Measurements from ENCODE around the gene CRMP1.
"Not testable (repeated sequence)": the region's sequence is repeated elsewhere in the genome, so short reads cannot be mapped to it uniquely, and the experiment has no call there.

Gene CRMP1

DNA sequence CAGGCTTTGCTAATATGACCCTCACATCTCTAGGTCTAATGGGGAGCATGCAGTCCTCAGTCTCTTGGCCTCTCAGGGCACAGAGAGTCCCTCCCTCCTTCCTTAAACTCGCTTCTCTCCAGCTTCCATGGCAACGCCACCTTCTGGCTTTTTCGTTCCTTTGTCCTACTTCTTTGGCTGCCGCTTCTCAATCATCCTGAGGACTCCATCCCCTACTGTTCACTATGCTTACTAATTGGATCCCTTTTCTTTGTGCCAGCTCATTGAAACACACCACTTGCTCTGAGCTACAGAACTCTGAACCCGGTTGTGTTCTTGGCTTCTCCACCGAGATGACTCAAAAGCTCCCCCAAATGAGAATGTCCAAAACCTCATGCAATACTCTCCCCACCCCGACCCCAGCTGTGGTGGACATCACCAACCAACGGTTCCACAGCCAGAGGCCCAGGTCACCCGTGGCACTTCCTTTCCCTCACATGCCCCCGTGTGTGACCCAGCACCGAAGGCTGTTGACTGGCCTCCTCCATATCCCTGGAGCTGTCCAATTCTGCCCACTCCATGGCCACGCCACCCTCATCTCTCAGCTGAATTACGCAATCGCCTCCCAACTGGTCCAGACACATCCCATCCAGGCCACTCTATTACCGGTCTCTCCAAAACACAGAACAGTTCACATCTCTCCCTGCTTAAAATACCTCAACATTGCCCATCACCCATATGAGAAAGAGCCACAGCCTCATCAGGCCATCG, 34.7 kb downstream of the CRMP1 start:
- Histone ChIP-seq H3F3A (ENCODE audit: low read depth) (no peaks in the 10 kb centered on the region), H3K36me3 (ENCODE audit: insufficient read depth, low read length) (no peaks in the 10 kb centered on the region), H3K9me3 (ENCODE audit: insufficient read depth, low read depth, low read length) (no peaks in the 10 kb centered on the region), H2AFZ (ENCODE audit: low read length) (no peak overlapping the region), H4K20me1 (ENCODE audit: insufficient read depth, low read length, poor library complexity, severe bottlenecking) (no peaks in the 10 kb centered on the region), H3K9me2 (replicated peaks; ENCODE audit: low read depth, low read length) (no peaks in the 10 kb centered on the region), H3K4me2 (ENCODE audit: low read depth, low read length, poor library complexity, severe bottlenecking) (no peak overlapping the region), H3K27me3 (ENCODE audit: insufficient read depth, low read length, poor library complexity, severe bottlenecking) (no peaks in the 10 kb centered on the region), H3K9ac (ENCODE audit: low read depth, low read length, poor library complexity, severe bottlenecking) (no peak overlapping the region), H3K79me2 (ENCODE audit: insufficient read depth, low read length) (no peaks in the 10 kb centered on the region), H3K4me3 (ENCODE audit: low read length, poor library complexity, severe bottlenecking) (no peak overlapping the region), H3K4me1 (ENCODE audit: insufficient read depth, low read length, poor library complexity, severe bottlenecking) (peaks cover 4% of the 10 kb centered on the region)
- TF ChIP-seq, protein P1, sequence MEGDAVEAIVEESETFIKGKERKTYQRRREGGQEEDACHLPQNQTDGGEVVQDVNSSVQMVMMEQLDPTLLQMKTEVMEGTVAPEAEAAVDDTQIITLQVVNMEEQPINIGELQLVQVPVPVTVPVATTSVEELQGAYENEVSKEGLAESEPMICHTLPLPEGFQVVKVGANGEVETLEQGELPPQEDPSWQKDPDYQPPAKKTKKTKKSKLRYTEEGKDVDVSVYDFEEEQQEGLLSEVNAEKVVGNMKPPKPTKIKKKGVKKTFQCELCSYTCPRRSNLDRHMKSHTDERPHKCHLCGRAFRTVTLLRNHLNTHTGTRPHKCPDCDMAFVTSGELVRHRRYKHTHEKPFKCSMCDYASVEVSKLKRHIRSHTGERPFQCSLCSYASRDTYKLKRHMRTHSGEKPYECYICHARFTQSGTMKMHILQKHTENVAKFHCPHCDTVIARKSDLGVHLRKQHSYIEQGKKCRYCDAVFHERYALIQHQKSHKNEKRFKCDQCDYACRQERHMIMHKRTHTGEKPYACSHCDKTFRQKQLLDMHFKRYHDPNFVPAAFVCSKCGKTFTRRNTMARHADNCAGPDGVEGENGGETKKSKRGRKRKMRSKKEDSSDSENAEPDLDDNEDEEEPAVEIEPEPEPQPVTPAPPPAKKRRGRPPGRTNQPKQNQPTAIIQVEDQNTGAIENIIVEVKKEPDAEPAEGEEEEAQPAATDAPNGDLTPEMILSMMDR (conservative IDR thresholded peaks at IDR 0.05; ENCODE audit: low read length): no peak
- TF ChIP-seq EZH2phosphoT487 (IDR thresholded peaks at IDR 0.05; ENCODE audit: borderline replicate concordance): no peak

DNA sequence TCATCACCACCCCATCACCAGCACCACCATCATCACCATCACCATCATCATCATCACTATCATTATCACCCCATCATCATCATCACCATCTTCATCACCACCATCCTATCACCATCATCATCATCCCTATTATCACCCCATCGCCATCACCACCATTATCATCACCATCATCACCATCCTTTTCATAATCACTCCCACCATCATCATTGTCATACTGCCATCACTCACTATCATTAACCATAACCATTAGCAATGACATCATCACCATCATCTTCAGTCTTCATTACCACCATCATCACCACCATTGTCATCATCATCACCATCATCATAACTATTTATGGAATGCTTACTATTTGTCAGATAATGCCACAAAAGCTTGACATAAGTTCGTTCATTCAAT, 35.7 kb downstream of the CRMP1 start:
- Histone ChIP-seq H3F3A (ENCODE audit: low read depth) (no peaks in the 10 kb centered on the region), H3K36me3 (ENCODE audit: insufficient read depth, low read length) (no peaks in the 10 kb centered on the region), H3K4me2 (ENCODE audit: low read depth, low read length, poor library complexity, severe bottlenecking) (no peak overlapping the region), H3K9me3 (ENCODE audit: insufficient read depth, low read depth, low read length) (no peaks in the 10 kb centered on the region), H4K20me1 (ENCODE audit: insufficient read depth, low read length, poor library complexity, severe bottlenecking) (no peaks in the 10 kb centered on the region), H2AFZ (ENCODE audit: low read length) (no peak overlapping the region), H3K9ac (ENCODE audit: low read depth, low read length, poor library complexity, severe bottlenecking) (no peak overlapping the region), H3K9me2 (replicated peaks; ENCODE audit: low read depth, low read length) (no peaks in the 10 kb centered on the region), H3K79me2 (ENCODE audit: insufficient read depth, low read length) (no peaks in the 10 kb centered on the region), H3K4me1 (ENCODE audit: insufficient read depth, low read length, poor library complexity, severe bottlenecking) (no peaks in the 10 kb centered on the region), H3K4me3 (ENCODE audit: low read length, poor library complexity, severe bottlenecking) (no peak overlapping the region), H3K27me3 (ENCODE audit: insufficient read depth, low read length, poor library complexity, severe bottlenecking) (no peaks in the 10 kb centered on the region)
- no peak for TF ChIP-seq EZH2phosphoT487 (IDR thresholded peaks at IDR 0.05; ENCODE audit: borderline replicate concordance)
- TF ChIP-seq, protein P1 (conservative IDR thresholded peaks at IDR 0.05; ENCODE audit: low read length): no peak

GRCh38 chr4:5856362-5856761, 36.5 kb downstream of the CRMP1 start:
- not testable (repeated sequence) for H3K9me2 ChIP-seq (replicated peaks; ENCODE audit: low read depth, low read length); H3K4me2 ChIP-seq (ENCODE audit: low read depth, low read length, poor library complexity, severe bottlenecking); H3F3A ChIP-seq (ENCODE audit: low read depth); H3K9ac ChIP-seq (ENCODE audit: low read depth, low read length, poor library complexity, severe bottlenecking); H3K4me1 ChIP-seq (ENCODE audit: insufficient read depth, low read length, poor library complexity, severe bottlenecking); H3K36me3 ChIP-seq (ENCODE audit: insufficient read depth, low read length); H2AFZ ChIP-seq (ENCODE audit: low read length); H3K27me3 ChIP-seq (ENCODE audit: insufficient read depth, low read length, poor library complexity, severe bottlenecking); H3K79me2 ChIP-seq (ENCODE audit: insufficient read depth, low read length); H3K9me3 ChIP-seq (ENCODE audit: insufficient read depth, low read depth, low read length); H4K20me1 ChIP-seq (ENCODE audit: insufficient read depth, low read length, poor library complexity, severe bottlenecking); H3K4me3 ChIP-seq (ENCODE audit: low read length, poor library complexity, severe bottlenecking)

- H3K4me3 ChIP-seq (ENCODE audit: low read length, poor library complexity, severe bottlenecking): no peak overlapping the region
- no peaks in the 10 kb centered on the region for H3K9me2 ChIP-seq (replicated peaks; ENCODE audit: low read depth, low read length)
- no peaks in the 10 kb centered on the region for H3K79me2 ChIP-seq (ENCODE audit: insufficient read depth, low read length)
- no peaks in the 10 kb centered on the region for H3K36me3 ChIP-seq (ENCODE audit: insufficient read depth, low read length)
- no peak overlapping the region for H2AFZ ChIP-seq (ENCODE audit: low read length)
- no peaks in the 10 kb centered on the region for H3K4me1 ChIP-seq (ENCODE audit: insufficient read depth, low read length, poor library complexity, severe bottlenecking)
- H3K27me3 ChIP-seq (ENCODE audit: insufficient read depth, low read length, poor library complexity, severe bottlenecking): no peaks in the 10 kb centered on the region
- no peaks in the 10 kb centered on the region for H3F3A ChIP-seq (ENCODE audit: low read depth)
- no peaks in the 10 kb centered on the region for H3K9me3 ChIP-seq (ENCODE audit: insufficient read depth, low read depth, low read length)
- H3K4me2 ChIP-seq (ENCODE audit: low read depth, low read length, poor library complexity, severe bottlenecking): no peak overlapping the region
- TF ChIP-seq, protein P1 (conservative IDR thresholded peaks at IDR 0.05; ENCODE audit: low read length): no peak
- TF ChIP-seq EZH2phosphoT487 (IDR thresholded peaks at IDR 0.05; ENCODE audit: borderline replicate concordance): no peak
- H4K20me1 ChIP-seq (ENCODE audit: insufficient read depth, low read length, poor library complexity, severe bottlenecking): no peaks in the 10 kb centered on the region
- no peak overlapping the region for H3K9ac ChIP-seq (ENCODE audit: low read depth, low read length, poor library complexity, severe bottlenecking)
These were observed 38.0 kb downstream of the CRMP1 start for GRCh38 chr4:5854929-5855328.

Data from Loucy (cell line).